GM10266 (cell line): ENCODE results near the gene AKAP9.

Experiments used
- DNase-seq: peaks from one replicate; pipeline ENCODE4 v3.0.0; 2012; ENCODE audit errors: extremely low spot score
- TF ChIP-seq, protein P1 (sequence below): IDR thresholded peaks from 2 replicates; pipeline ENCODE4 v1.5.1; 2012; ENCODE audit warnings: mild to moderate bottlenecking, low read depth; ENCODE audit not compliant: control insufficient read depth, insufficient read depth; ENCODE audit errors: missing control alignments

AKAP9 gene

GRCh38 chr7:91910171-91910570 lies 30.5 kb upstream of the AKAP9 start:
- DNase-seq, result no peak
- TF ChIP-seq, protein P1, sequence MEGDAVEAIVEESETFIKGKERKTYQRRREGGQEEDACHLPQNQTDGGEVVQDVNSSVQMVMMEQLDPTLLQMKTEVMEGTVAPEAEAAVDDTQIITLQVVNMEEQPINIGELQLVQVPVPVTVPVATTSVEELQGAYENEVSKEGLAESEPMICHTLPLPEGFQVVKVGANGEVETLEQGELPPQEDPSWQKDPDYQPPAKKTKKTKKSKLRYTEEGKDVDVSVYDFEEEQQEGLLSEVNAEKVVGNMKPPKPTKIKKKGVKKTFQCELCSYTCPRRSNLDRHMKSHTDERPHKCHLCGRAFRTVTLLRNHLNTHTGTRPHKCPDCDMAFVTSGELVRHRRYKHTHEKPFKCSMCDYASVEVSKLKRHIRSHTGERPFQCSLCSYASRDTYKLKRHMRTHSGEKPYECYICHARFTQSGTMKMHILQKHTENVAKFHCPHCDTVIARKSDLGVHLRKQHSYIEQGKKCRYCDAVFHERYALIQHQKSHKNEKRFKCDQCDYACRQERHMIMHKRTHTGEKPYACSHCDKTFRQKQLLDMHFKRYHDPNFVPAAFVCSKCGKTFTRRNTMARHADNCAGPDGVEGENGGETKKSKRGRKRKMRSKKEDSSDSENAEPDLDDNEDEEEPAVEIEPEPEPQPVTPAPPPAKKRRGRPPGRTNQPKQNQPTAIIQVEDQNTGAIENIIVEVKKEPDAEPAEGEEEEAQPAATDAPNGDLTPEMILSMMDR, result no peak

DNA sequence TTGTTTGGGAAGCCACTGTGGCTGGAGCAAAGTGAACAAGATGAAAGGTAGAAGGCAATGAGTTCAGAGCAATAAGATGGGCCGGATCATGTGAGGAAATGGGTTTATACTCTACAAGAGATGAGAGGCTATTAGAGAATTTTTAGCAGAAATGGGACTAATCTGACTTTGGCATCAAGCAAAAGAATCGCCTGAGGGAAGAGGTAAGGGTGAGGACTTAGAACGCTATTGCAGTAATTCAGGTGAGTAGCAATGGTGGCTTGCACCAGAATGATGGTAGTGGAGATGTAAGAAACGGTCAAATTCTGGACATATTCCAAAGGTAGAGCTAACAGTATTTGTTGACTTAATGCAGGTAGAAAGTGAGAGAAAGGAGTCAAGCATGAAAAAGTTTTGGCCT lies 29.5 kb upstream of the AKAP9 start:
- DNase-seq, result no peak
- TF ChIP-seq, protein P1, result no peak

- TF ChIP-seq, protein P1, result no peak
- DNase-seq, result no peak
Observed at GRCh38 chr7:91912494-91912893, 28.2 kb upstream of the AKAP9 start.

- TF ChIP-seq, protein P1, result no peak
- no peak for DNase-seq
Observed at GRCh38 chr7:91913612-91914011, 27.1 kb upstream of the AKAP9 start.

GRCh38 chr7:91915401-91916050 lies 25.1 kb upstream of the AKAP9 start:
- DNase-seq, result no peak
- TF ChIP-seq, protein P1, result no peak

DNA sequence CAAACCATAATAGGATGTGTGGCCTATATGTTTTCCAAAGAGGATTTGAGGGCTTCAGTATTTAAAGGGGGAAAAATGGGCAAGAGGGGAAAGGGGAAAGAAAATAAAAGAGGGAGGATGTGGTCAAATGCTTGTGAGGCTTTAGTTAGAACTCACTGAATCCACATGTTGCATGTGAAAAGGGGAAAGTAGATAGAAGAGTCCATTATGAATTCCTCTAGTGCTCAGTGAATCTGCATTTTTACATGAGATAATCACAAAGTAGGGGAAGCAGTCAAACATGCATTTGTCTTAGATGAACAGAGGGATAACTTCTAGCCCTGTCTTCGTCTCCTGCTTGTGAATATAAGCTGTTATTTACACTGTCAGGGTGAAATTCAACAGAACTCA lies 24.6 kb upstream of the AKAP9 start:
- TF ChIP-seq, protein P1, result no peak
- no peak for DNase-seq

DNA sequence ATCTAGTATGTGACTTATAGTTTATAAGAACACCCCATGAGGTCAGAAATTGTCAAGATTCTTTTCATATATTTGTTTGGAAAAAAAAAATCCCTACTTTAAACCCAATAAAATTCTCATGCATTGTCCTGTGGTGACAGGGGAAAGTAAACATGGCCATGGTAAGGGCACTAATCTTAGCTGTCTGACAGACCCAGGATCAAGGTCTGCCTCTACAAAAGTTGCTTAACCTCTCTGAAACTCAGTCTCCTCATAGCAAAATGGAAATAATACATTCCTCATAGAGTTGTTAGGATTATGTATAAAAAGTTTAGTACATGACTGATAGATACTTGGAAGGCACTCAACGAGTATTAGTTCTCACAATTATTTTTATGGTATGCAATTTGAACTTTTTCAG lies 22.3 kb upstream of the AKAP9 start:
- TF ChIP-seq, protein P1, result no peak
- DNase-seq, result no peak
